HL-60/S4 (cell line): ENCODE results near the gene DIAPH1.

Experiments
- in situ Hi-C: fragments of 300-500 bp; cut with MboI; formaldehyde crosslinking; loops from 2 replicates; pipeline ENCODE4 v1.14.3; 2022; ENCODE audit warnings: low sequenced_read_pairs

The DIAPH1 gene

DNA sequence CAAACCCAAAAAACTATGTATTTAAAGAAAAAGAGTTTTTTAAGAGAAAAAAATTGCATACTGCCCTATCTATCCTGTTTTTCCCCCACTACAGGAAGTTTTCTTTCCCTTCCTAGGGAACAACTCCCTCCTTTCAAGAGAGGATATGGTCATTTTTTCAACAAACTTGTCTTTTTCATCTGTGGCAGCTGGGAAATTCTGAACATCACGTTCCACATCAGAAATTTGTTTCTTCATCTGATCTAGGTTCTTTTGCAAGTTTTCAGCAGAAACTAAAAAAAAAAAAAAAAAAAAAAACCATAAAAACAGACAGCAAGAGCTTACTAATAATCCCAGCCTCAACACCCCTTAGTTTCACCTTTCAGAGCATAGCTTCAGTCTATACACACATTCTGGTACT, 91.4 kb downstream of the DIAPH1 start:
- in situ Hi-C loops, result no loop called here

DNA sequence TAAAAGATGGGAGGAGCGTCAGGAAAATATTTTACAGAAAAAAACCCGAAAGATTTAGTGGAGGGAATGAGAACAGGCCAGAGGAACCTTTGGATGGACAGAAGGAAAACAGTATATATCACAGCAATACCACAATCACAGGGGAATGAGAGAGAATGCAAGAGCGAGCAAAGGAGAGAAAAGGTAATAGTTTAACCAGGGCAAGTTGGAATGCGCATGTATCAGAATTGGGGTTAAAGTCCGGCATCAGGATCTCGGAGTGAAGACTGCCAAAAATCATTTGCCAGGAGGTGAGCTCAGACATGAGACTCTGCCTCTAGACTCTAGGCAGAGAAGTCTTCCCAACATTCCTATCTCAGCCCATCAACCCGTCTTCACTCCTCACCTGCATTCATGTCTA, 93.1 kb downstream of the DIAPH1 start:
- in situ Hi-C loops, result no loop called here

DNA sequence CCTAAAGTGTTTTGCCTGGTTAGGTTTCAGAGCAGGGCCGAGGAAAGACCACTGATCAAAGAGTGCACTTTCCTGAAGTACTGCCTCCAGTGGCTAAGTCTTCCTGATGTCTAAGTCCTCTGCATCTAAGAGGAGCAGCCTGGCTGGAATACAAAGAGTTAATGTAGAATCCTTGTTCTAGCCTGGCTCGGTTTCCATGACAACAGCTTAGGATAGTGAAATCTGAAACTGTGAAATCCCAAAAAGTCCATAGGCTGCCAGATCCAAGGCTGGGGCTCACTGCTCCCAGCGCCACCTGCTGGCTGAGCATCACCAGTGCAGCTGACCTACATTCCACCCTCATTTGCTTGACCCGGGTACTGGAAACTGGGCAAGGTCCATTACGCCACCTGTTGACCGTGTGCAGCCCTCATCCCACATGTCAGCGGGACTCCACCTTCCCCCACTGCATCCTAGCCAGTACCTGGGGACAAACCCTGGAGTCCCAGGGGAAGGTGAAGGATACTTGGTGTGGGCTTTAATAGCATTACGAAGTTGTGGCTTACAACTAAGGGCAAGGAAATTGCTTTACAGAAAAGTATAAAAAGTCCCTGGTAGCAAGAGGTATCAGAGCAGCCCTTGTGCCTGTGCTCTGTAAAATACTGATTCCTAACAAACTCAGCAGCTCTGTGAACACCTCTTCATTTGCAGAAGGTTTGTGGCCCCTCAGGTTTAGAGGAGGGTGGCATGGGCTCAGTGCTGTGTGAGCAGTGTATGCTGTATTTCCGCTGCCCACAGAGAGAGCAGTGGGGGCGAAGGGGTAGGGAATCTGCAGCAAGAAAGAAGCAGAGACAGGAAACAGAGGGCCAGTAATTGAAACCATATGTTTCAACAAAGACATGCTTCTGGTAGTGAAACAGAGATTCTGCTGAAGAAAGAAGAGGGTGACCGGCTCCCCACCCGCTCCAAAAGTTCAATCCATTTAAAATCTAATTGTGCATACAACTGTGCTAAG, 93.9 kb downstream of the DIAPH1 start:
- in situ Hi-C loops, result no loop called here

DNA sequence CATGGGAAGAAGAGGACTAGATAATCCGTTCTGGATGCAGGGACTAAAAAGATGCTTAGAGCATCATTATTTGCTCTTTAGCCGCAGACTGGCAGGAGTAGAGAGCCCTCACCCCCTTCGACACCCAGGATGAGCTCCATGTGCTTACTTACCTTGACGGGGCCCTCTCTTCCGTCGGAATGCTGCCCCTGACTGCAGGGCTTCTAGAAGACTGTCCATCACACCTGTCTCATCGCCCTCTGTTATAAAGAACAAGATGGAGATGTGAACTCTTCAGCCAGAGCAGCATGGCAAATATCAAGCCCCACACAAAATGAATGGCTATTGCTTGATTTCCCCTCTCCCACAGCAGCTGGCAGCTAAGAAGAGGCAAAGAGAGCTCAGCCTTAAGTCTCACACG, 94.8 kb downstream of the DIAPH1 start:
- in situ Hi-C loops, result no loop called here

DNA sequence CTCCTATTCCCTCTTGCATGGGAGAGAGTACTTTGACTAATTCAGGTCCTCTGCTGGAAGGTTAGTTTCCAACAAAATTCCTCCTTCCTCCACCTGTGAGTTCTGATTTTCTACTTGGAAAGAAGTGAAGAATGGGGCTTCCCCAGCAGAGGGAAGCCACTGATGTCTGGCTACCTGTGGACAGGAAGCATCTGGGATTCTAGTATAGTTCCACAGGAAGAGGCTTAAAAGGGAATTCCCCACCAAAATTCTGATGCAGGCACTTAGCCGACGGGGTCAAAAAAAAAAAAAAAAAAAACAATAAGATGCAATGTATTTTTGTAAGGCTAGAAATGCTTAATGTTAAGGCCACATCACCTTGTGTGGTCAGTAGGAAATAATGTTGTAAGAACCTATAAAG, 96.5 kb downstream of the DIAPH1 start:
- in situ Hi-C loops, result no loop called here

DNA sequence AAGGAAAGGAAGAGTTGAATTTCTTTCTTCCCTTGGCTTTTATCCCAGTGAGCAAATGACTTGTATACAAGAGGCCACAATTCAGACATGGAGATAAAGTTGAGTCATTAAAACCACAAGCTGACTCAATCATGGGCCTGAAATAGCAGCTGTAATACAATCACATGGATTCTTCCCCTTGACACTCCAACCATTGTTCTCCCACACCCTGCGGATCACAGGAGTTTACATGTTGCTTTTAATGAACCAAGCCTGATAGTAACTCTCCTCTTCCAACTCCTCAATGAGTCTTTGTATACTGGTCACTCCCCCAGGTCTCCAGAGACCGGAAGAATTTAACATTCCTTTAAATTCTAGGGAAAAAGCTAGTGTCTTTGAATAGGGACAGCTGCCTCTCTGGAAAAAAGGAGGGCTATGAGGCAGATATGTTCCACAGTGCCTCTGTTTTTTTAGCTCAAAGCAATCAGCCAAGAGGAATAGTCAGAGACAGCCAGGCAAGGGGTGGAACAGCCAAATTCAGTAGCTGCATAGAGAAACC, 97.5 kb downstream of the DIAPH1 start:
- in situ Hi-C loops, result no loop called here

DNA sequence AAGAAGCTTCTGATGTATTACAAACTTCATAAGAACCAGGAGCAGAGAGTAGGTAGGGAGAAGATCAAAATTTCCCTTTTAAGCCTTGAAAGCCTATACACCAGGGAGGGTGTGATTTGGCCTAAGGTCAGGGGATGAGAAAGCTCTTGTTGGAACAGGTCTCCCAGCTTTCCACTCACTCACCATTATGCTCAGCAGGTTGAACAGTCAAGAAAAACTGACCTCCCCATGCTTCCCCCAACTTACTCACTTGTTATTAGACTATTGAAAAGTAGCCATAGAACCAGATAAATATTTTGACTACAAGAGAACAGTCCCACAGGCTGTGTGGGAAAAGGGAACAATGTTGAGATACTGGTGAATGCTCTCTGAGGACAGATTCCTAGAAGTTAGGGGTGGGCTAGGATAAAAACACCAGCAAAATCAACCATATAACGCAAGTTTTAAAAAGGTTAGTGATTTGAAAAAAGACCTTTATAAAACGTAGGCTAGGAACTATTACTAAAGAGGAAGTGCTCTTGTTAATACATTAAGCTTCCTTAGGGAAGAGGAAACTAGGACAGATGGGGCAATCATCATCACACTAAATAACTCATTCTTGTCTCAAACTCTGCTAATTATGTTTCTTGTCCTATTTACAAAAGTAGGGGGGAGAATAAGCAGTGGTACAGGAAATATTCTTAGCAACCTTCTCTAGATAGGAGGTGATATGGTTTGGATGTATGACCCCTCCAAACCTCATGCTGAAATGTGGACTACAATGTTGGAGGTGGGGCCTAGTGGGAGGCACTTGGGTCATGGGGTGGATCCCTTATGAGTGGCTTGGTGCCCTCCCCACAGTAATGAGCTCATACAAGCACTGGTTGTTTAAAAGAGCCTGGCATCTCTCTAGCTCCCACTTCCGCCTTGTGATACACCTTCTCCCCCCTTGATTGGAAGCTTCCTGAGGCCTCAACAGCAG, 98.9 kb downstream of the DIAPH1 start:
- in situ Hi-C loops, result no loop called here

DNA sequence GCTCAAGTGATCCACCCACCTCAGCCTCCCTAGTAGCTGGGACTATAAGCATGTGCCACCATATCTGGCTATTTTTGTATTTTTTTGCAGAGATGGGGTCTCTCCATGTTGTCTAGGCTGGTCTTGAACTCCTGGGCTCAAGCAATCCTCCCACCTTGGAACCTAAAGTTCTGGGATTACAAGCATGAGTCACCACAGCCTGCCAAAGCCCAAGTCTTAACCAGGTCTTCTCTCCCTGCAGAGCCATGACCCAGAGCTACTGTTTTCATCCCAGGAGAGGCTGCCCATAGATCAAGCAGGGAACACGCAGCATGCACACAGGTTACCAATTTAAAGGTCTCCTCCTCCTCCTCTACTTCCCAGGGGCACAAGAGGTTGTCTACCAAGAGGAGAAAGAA, 100.2 kb downstream of the DIAPH1 start:
- in situ Hi-C loops, result no loop called here

DNA sequence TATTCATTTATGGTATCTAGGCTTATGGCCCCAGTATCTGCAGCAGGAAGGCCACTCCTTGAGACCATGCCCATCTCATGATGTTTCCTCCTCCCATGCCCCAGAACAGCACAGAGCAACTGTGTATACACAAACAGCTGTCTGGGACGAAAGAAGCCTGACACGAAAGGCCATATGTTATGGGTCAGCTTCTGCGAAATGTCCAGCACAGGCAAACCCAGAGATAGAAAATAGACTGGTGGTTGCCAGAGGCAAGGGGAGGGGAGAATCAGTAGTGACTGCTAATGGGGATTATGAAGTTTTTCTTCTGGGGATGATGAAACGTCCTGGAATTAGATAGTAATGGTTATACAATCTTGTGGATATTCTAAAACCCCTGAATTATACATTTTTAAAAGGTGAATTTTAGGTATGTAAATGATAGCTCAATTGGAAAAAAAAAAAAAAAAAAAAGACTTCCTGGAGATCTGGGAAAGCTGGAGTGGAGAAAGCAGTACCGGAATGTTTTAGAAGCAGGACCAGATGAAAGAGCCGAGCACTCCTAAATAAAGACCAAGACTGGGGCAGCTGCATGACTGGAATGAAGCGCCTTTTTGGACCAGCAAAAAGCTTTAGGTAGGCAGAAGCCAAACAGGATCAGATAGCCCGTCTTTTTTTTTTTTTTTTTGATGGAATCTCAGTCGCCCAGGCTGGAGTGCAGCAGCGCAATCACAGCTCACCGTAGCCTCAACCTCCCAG, 100.8 kb downstream of the DIAPH1 start:
- in situ Hi-C loops, result no loop called here

DNA sequence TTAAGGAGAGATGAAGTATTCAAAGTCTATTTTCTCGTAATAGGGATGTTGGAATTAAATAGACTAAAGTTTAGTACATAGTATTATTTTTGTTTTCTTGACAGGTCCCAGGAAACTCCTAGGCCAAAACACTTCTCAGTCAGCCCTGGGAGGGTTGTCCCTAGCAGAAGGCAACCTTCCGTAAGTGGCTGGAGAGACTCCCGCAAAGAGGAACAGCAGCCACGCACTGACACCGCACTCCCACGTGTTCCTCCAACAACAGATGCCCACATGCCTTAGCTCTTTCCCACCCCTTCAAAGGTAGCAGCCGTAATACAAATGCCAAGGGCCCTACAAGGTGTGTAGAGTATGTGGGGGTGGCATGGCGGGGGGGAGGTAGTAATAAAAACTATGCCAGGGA, 101.5 kb downstream of the DIAPH1 start:
- in situ Hi-C loops, result no loop called here

DNA sequence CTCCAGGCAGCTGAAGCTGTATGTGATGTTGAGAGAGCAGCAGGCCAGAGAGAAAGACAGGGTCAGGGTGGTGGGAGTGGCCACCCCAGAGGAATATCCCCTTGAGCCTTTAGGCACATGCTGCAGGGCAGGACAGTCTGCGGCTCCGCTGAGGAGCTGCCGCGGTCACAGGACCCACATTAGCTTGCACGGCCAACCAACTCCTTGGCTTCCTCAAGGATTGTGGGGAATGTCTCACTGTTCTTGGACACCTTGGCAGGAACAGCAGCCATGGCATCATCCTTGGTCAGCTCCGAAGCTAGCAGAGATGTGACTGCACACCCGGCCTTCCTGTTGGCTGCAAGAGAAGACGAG, 102.2 kb downstream of the DIAPH1 start:
- in situ Hi-C loops, result no loop called here

DNA sequence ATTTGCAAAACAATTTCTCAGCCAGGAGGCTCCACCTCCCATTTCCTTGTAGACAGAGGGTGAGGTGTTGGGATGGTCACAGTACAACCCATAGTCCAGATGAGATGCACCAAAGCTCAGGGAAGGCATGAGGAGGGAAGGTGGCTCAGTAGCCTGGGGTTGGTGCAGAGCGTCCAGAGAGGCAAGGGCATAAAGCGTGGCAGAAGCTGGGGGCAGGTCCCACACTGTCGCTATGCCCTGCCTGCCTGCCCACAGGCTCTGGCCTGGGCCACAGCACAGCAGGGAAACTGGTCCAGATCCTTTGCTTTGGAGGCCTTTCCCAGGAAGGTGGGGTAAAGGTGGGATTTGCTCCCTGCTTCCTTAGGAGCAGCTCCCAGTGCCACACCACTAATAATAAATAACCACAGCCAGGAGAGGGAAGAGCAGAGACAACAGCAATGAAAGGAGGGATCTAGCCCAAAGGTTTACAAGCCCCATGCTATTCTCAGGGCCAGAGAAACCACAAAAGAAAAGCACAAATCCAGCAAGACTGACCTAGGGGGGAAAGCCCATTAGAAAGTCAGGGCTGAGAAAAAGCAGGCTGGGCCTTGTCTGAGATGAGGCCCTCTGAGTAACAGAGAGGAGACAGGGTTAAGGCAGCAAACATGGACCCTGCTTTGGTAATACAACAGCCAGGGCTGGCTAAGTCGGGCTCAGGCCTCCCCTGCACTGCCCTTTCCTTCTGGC, 102.7 kb downstream of the DIAPH1 start:
- in situ Hi-C loops, result no loop called here

DNA sequence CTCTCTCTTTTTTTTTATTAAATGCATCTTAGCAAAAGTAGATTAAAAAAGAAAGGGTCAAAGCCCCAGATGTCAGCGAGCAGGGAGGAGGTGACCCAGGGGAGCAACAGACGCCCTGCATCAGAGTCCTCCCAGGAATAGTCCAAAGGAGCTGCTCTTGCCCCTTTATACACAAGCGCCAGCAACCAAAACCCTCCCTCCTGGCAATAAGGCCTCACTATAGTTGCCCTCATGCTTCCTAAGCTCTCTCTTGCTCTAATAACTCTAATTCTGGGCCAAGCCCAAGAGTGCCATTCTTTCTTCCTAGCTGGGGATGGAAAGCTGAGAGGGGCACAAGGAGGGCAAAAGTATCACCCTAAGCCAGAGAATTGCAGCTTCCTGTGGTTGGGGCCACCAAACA, 103.7 kb downstream of the DIAPH1 start:
- in situ Hi-C loops, result no loop called here

DNA sequence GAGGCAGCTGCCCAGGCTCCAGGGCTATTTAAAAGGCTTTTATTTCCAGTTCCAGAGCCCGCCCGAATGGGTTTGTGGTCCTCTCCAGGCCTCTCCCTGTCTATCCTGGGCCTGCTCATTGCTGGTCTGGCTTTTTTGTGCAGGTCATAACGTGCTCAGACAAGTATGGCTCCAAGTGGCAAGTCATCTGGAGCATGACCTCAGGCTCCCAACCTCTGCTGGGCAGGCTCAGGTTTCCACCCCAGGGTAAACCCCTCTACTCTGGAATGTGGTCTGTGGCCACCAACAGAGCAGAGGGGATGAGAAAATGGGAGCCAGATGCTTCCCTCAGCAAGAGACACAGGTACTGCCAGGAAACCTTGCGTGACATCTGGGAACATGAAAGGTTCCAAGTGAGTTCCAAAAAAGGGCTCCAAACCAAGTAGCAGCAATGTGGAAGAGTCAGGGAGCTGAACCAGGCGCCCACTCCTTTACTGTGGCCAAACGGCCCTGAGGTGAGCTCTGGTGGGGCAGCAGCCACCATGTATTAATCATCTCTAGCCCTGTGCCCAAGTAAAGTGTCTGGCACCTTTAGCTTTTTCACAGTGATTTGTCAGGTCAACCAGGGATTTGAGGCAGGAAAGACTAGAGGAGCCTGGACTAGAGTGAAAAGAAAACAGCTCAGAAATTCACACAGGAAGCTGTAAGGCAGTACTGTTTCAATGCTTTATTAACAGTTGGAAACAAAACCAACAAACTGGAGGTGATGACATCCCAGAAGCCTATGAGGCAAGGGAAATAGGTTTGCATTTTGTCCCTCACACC, 104.3 kb downstream of the DIAPH1 start:
- in situ Hi-C loops, result no loop called here

DNA sequence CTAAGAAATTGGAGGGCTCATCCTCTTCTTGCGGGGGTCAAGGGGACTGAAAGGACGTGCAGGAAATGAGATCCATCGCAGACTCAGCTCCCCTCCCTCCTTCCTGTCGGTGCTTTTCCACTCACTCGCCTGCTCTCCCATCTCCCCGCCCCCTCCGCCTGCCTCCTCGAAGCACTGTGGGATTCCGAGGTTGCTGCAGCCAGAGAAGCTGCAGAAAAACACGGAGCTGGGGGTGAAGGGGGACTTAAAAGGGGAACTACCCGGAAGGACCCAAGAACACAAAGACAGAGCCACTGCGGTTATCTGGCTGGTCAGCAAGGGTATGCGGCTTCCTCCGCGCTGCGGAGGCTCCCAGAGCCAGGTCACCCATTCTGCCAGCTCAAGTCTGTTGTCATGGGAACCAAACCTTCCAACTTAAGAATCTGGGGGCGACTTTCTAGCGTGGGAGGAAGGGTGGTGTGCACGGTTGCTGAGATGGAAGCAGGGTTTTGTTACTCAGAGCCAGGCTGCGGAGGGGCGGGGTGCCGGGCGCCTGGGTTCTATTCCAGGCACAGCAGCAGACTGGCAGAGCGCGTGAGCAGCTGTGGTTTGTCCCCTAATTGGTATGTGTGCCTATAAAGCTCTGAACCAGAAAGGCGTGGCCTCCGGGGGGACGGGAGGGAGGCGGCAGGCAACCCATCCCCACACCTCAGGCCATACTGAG, 105.0 kb downstream of the DIAPH1 start:
- in situ Hi-C loops, result no loop called here

DNA sequence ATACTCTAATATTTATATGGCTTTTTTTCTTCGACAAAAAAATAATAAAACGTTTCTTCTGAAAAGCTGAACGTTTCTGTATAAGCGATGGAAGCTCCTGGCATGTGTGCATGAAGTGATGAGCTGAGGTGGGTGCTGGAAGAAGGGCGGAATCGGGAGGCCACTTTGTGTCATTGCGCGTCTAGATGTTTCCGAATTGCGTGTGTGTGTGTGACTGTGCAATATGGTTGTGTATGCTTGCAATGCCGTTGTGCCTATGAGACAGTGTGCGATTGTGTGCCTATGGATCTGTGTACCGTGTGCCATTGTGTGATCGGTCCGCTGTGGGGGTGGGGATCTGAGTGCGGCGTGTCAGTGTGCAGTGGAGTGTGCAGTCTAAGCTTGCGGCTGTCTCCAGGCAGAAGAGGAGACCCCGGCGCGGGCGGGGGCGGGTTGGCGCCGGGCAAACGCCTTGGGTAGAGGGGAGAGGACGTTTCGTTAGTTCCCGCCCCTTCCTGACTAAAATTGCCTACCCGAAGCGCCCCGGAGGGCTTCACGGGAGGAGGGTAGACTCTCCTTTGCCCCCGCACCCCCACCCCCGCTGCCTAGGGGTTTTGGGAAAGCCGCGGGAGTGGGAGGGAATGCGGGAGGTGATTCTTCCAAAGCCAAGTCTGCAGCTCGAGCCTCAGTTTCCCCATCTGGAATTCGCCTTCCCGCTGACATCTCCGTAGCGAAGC, 105.7 kb downstream of the DIAPH1 start:
- in situ Hi-C loops, result no loop called here

DNA sequence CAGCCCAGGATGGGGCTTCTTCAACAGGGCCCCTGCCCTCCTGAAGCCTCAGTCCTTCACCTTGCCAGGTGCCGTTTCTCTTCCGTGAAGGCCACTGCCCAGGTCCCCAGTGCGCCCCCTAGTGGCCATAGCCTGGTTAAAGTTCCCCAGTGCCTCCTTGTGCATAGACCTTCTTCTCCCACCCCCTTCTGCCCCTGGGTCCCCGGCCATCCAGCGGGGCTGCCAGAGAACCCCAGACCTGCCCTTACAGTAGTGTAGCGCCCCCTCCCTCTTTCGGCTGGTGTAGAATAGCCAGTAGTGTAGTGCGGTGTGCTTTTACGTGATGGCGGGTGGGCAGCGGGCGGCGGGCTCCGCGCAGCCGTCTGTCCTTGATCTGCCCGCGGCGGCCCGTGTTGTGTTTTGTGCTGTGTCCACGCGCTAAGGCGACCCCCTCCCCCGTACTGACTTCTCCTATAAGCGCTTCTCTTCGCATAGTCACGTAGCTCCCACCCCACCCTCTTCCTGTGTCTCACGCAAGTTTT, 106.3 kb downstream of the DIAPH1 start:
- in situ Hi-C loops, result no loop called here
